ENCODE data around the gene RIMS4. TPM values are rescaled to one million over a fixed set of nuclear protein-coding genes. Genes with fewer than 3 reads are reported as not detected.
A peak's percentile ranks its signal among the peaks of the same experiment; 100 is the strongest.

The RIMS4 gene
- total and polyA plus RNA-seq, 2 of the 13 experiments (the other 11 are each of a cell fraction or from before 2014, with no cell fraction given) = 0.01 to 0.07 TPM

GRCh38 chr20:44780226-44780625, 30.1 kb downstream of the RIMS4 start (continued):
- peak; percentile 94 for TF ChIP-seq PBX3 (CRISPR knock-in tag; IDR thresholded peaks at IDR 0.05; ENCODE audit: borderline replicate concordance)
- TF ChIP-seq SRSF1 (optimal IDR thresholded peaks at IDR 0.05; ENCODE audit: low read depth, low read length) = no peak
- peak; percentile 57; the same call in 1 of the 2 replicates for TF ChIP-seq ZNF746 (CRISPR knock-in tag; IDR thresholded peaks at IDR 0.05)
- 0 out of 2 replicates have a peak, but pooled peaks have one; percentile 89 for TF ChIP-seq LRRFIP1 (CRISPR knock-in tag; conservative IDR thresholded peaks at IDR 0.05)
- peak; percentile 44; the same call in 1 of the 2 replicates for TF ChIP-seq BCL6 (CRISPR knock-in tag; IDR thresholded peaks at IDR 0.05)
- TF ChIP-seq NFE2L1 (CRISPR knock-in tag; IDR thresholded peaks at IDR 0.05; ENCODE audit: borderline replicate concordance) = no peak
- TF ChIP-seq XBP1 (CRISPR knock-in tag; IDR thresholded peaks at IDR 0.05) = 0 out of 2 replicates have a peak, but pooled peaks have one; percentile 74
- TF ChIP-seq BRCA1 (CRISPR knock-in tag; IDR thresholded peaks at IDR 0.05) = peak; percentile 77; the same call in 1 of the 2 replicates
- TF ChIP-seq ZNF552 (CRISPR knock-in tag; IDR thresholded peaks at IDR 0.05; ENCODE audit: borderline replicate concordance) = 0 out of 2 replicates have a peak, but pooled peaks have one; percentile 25
- TF ChIP-seq ZSCAN20 (CRISPR knock-in tag; IDR thresholded peaks at IDR 0.05; ENCODE audit: borderline replicate concordance) = peak; percentile 80; the same call in 1 of the 2 replicates
- peak; percentile 92 for TF ChIP-seq HES4 (CRISPR knock-in tag; IDR thresholded peaks at IDR 0.05; ENCODE audit: borderline replicate concordance)
- TF ChIP-seq ZNF280B (CRISPR knock-in tag; IDR thresholded peaks at IDR 0.05; ENCODE audit: borderline replicate concordance) = no peak
- TF ChIP-seq ZBED4 (CRISPR knock-in tag; IDR thresholded peaks at IDR 0.05; ENCODE audit: borderline replicate concordance) = peak; percentile 74
- no peak for TF ChIP-seq CHD2 (IDR thresholded peaks at IDR 0.05; ENCODE audit: low read depth, low read length)
- TF ChIP-seq KDM4B (CRISPR knock-in tag; IDR thresholded peaks at IDR 0.05) = no peak; the same call in 1 of the 2 replicates
- peak; percentile 49; the same call in 1 of the 2 replicates for TF ChIP-seq ZNF503 (CRISPR knock-in tag; IDR thresholded peaks at IDR 0.05)
- peak; percentile 44; the same call in 1 of the 2 replicates for TF ChIP-seq MLX (CRISPR knock-in tag; IDR thresholded peaks at IDR 0.05)
